ENCODE data around the gene SRRM2. TPM values are rescaled to one million over a fixed set of nuclear protein-coding genes. Genes with fewer than 3 reads are reported as not detected.
A peak's percentile ranks its signal among the peaks of the same experiment; 100 is the strongest.

The SRRM2 gene
- total RNA-seq, 1 experiment from 2014 or later: 746 TPM

DNA sequence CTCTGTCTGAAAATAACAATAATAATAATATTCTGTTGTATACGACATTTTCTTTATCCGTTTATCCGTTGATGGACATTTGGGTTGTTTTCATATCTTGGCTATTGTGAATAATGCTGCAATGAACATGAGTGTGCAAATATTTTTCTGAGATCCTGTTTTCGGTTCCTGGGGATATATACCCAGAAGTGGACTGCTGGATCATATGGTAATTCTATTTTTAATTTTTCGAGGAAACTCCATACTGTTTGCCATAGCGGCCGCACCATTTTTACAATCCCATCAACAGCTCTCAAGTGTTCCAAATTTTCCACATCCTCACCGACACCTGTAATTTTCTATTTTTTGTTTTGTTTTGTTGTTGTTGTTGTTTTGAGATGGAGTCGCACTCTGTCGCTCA is 40.5 kb downstream of the SRRM2 start:
- TF ChIP-seq, protein P1, sequence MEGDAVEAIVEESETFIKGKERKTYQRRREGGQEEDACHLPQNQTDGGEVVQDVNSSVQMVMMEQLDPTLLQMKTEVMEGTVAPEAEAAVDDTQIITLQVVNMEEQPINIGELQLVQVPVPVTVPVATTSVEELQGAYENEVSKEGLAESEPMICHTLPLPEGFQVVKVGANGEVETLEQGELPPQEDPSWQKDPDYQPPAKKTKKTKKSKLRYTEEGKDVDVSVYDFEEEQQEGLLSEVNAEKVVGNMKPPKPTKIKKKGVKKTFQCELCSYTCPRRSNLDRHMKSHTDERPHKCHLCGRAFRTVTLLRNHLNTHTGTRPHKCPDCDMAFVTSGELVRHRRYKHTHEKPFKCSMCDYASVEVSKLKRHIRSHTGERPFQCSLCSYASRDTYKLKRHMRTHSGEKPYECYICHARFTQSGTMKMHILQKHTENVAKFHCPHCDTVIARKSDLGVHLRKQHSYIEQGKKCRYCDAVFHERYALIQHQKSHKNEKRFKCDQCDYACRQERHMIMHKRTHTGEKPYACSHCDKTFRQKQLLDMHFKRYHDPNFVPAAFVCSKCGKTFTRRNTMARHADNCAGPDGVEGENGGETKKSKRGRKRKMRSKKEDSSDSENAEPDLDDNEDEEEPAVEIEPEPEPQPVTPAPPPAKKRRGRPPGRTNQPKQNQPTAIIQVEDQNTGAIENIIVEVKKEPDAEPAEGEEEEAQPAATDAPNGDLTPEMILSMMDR (conservative IDR thresholded peaks at IDR 0.05): no peak
- H2AFZ ChIP-seq: no peak overlapping the region
- H3F3A ChIP-seq (ENCODE audit: insufficient read depth, low read depth): peaks cover 44% of the 10 kb centered on the region
- no peaks in the 10 kb centered on the region for H3K9me3 ChIP-seq (ENCODE audit: insufficient read depth, low read depth)
- ChIA-PET POLR2A (ENCODE audit: unreplicated experiment) (no interaction called here), CTCF (interaction anchor here (0.7 kb wide), 1 partner anchor 17 kb away, joined by 3 read pairs; no protein-coding TSS in a partner anchor)
- no peaks in the 10 kb centered on the region for H4K20me1 ChIP-seq (ENCODE audit: insufficient read depth)
- BruUV-seq (replicated peaks): no TSS peak
- peaks cover 39% of the 10 kb centered on the region for H3K4me1 ChIP-seq (replicated peaks; ENCODE audit: insufficient read depth)
- H3K36me3 ChIP-seq (ENCODE audit: low read depth): no peaks in the 10 kb centered on the region
- no peaks in the 10 kb centered on the region for H3K9me2 ChIP-seq (ENCODE audit: insufficient read depth)
- no peak overlapping the region for H3K27ac ChIP-seq
- H3K4me3 ChIP-seq: no peak overlapping the region
- H3K4me2 ChIP-seq: no peak overlapping the region
- no peak for DNase-seq
- intact Hi-C loops (cut with micrococcal nuclease; ENCODE audit: unreplicated experiment): no loop called here
- H3K79me2 ChIP-seq (ENCODE audit: low read depth): no peaks in the 10 kb centered on the region
- H3K27me3 ChIP-seq (ENCODE audit: insufficient read depth, low read depth): no peaks in the 10 kb centered on the region

DNA sequence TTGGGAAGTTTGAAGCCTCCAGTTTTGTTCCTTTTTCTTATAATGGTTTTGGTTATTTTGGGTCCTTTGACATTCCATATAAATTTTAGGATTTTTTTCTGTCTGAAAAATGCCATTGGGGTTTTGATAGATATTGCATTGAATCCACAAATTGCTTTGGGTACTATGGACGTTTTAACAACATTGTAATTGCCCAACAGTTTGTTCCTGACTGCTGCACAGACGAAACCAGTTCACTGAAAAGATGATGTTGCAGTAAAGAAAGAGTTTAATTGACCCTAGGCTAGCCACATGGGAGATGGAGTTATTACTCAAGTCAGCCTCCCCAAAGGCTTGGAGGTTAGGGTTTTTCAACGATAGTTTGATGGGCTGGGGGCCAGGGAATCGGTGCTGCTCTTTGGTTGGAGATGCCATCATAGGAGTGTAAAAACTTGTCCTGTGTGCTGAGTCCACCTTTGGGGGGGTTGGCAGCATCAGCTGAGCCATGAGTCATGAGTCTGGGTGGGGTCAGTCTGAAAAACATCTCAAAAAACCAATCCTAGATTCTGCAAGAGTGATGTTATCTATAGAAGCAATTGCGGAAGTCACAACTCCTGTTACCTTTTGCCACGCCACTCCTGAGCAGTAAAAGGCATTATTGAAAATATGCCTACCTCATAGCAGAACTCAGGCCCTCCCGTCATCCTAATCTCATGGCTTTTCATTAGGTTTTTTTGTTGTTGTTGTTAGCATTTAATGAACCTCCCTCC is 43.1 kb downstream of the SRRM2 start:
- BruUV-seq (replicated peaks): TSS peak; percentile 72
- H3K79me2 ChIP-seq (ENCODE audit: low read depth): no peaks in the 10 kb centered on the region
- H3K27ac ChIP-seq: peak overlapping the region; percentile 87
- ChIA-PET CTCF (interaction anchor here (0.7 kb wide), 1 partner anchor 63 kb away, joined by 4 read pairs; the partner anchor contains the start of gene PRSS22), POLR2A (ENCODE audit: unreplicated experiment) (no interaction called here)
- no peaks in the 10 kb centered on the region for H4K20me1 ChIP-seq (ENCODE audit: insufficient read depth)
- TF ChIP-seq EZH2 (IDR thresholded peaks at IDR 0.05; ENCODE audit: low read depth): no peak
- TF ChIP-seq, protein P1 (conservative IDR thresholded peaks at IDR 0.05): no peak
- no peaks in the 10 kb centered on the region for H3K9me3 ChIP-seq (ENCODE audit: insufficient read depth, low read depth)
- H3K4me2 ChIP-seq: peak overlapping the region; percentile 67
- H3K9me2 ChIP-seq (ENCODE audit: insufficient read depth): no peaks in the 10 kb centered on the region
- no peaks in the 10 kb centered on the region for H3K36me3 ChIP-seq (ENCODE audit: low read depth)
- peak overlapping the region; percentile 39; the same call in 1 of the 2 replicates for H2AFZ ChIP-seq
- DNase-seq: peak; percentile 69 to 86
- H3K4me3 ChIP-seq: peak overlapping the region; percentile 18; the same call in 1 of the 2 replicates
- peaks cover 53% of the 10 kb centered on the region for H3K4me1 ChIP-seq (replicated peaks; ENCODE audit: insufficient read depth)
- no peaks in the 10 kb centered on the region for H3K27me3 ChIP-seq (ENCODE audit: insufficient read depth, low read depth)
- intact Hi-C loops (cut with micrococcal nuclease; ENCODE audit: unreplicated experiment): loop anchor here (2.0 kb wide), 1 partner anchor 17 kb away; no protein-coding TSS in a partner anchor
- H3F3A ChIP-seq (ENCODE audit: insufficient read depth, low read depth): peaks cover 55% of the 10 kb centered on the region

DNA sequence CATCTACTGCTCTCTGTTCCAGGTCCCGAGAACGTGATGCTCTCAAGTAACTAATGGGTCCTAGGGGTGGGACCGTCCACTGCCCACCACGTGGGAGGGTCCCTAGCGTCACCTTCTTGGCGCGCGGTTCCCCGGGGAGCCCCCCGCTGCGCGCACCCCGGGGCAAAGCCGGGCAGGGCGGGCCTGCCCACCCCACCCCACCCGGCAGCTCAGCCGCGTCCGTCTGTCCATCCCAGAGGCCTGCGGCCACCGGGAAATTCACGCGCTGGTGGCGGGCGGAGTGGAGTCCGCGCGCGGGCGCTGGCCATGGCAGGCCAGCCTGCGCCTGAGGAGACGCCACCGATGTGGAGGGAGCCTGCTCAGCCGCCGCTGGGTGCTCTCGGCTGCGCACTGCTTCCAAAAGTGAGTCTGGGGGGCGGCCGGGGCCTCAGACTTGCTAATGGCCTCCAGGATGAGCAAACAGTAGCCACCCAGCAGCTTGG is 46.3 kb downstream of the SRRM2 start:
- POLR2A ChIA-PET (ENCODE audit: unreplicated experiment): no interaction called here
- intact Hi-C loops (cut with micrococcal nuclease; ENCODE audit: unreplicated experiment): no loop called here
- Histone ChIP-seq H3K36me3 (ENCODE audit: low read depth) (no peaks in the 10 kb centered on the region), H3F3A (ENCODE audit: insufficient read depth, low read depth) (peaks cover 45% of the 10 kb centered on the region), H2AFZ (no peak overlapping the region), H3K9me3 (ENCODE audit: insufficient read depth, low read depth) (no peaks in the 10 kb centered on the region), H4K20me1 (ENCODE audit: insufficient read depth) (no peaks in the 10 kb centered on the region), H3K9me2 (ENCODE audit: insufficient read depth) (no peaks in the 10 kb centered on the region), H3K4me1 (replicated peaks; ENCODE audit: insufficient read depth) (peaks cover 47% of the 10 kb centered on the region), H3K4me3 (no peak overlapping the region), H3K27ac (no peak overlapping the region), H3K79me2 (ENCODE audit: low read depth) (no peaks in the 10 kb centered on the region), H3K27me3 (ENCODE audit: insufficient read depth, low read depth) (no peaks in the 10 kb centered on the region), H3K4me2 (no peak overlapping the region)
- TF ChIP-seq EZH2 (IDR thresholded peaks at IDR 0.05; ENCODE audit: low read depth): no peak
- TF ChIP-seq, protein P1 (conservative IDR thresholded peaks at IDR 0.05): no peak
- CTCF ChIA-PET: interaction anchor here (0.5 kb wide), 1 partner anchor 9 kb away, joined by 3 read pairs; no protein-coding TSS in a partner anchor
- no TSS peak for BruUV-seq (replicated peaks)
- DNase-seq: no peak

Data from PC-9 (cell line).